Stimulated activated CD4-positive, alpha-beta T cell treated with anti-CD3 and anti-CD28 coated beads, Interleukin-12 subunit alpha, Interleukin-12 subunit beta, amount 100 ng/mL, for 48 hours (primary cell): ENCODE measurements around the gene NAB2.

Source experiments
- DNase-seq, 3 donors: peaks; one replicate each; pipeline ENCODE4 v3.0.0-alpha.2; 2020; ENCODE audit warnings: low read depth in 2 of 3, low spot score in 1 of 3

Gene NAB2

DNA sequence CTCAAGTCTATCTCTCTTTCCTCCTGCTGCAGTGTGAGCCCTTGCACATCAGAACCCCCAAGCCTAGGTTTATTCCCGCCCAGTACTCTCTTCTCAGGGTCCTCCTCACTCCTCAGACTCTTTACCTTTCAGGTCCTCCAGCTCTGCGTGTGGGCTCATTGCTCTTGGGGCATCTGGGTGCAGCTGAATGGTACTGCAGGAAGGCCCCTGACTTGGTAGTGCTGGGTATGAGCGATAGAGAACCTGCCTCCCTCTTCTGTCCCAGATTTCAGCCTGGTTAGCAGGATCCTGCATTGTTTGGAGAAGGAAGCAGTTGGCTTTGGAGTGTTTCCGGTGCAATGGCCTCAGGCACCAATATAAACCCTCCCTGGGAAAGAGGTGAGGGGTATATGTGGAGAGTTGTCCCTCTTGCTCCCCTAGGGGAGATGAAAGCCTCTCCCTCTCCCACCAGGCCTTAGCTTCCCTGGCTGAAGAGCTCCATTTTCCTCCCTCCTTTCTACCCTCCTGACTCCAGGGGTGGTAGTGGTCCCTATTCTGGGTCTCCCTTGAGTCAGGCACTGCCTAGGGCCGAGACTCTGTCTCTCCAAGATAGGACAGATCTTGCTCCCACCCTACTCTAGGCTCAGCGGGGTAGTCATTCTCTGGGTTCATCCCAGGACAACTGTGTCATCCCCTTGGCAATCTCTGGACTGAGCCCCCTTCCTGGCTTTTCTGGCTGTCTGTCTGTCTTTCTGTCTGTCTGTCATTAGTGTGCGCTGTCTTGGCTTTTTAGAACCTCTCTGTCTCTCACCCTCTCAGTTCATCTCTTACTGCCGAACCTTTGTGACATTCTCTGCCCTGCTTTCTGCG lies 43.2 kb downstream of the NAB2 start:
- no peak for DNase-seq

DNA sequence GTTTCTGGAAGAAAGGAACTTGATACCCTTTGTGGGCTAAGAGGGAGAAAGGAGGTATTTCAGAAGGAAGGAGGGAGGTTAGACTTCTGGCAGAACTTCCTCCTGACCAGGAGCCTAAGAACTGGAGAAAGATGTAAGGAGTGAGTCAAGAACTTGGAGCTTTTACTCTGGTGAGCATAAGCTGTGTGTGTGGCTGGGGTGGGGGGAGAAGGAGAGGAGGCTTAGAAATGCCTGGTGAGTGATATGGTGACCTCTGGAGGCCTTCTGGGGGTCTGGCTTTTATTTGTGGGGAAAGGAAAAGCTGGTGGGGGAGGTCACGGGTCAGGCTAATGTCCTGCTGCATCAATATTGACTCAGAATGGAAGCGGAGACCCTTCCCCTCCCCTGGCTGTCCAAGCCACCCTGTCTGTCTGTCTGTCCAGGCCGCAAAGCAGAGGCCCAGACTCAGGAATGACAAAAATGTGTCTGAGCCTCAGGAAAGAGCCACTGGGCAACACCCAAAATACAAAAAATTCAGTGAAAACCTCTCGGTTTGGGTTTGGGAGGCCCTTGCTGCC lies 44.2 kb downstream of the NAB2 start:
- no peak for DNase-seq

DNA sequence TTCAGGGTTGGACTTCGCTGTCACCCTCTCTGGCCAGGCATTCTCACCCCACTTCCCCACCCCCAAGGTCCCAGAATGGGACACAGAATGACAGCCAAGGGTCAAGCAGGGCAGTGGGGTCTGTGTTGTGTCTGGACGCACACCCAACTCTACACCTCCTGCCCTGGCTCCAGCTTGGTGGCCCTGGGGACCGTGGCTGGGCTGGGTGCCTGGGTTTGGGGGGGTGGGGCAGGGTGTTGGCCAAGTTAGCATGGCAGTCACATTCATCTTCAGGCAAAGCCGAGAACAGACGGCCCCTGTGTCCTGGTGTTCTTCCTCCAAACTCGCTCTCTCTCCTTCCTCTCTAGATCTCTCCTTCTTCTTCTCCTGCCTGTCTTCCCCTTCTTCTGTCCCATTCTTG lies 45.0 kb downstream of the NAB2 start:
- no peak for DNase-seq

- DNase-seq = no peak
Observed at GRCh38 chr12:57134949-57135348, 46.0 kb downstream of the NAB2 start.

- DNase-seq = no peak
Observed at GRCh38 chr12:57135527-57136326, 46.8 kb downstream of the NAB2 start.

GRCh38 chr12:57138526-57139272 lies 49.8 kb downstream of the NAB2 start:
- no peak for DNase-seq

GRCh38 chr12:57139796-57140649 lies 51.1 kb downstream of the NAB2 start:
- no peak for DNase-seq

DNA sequence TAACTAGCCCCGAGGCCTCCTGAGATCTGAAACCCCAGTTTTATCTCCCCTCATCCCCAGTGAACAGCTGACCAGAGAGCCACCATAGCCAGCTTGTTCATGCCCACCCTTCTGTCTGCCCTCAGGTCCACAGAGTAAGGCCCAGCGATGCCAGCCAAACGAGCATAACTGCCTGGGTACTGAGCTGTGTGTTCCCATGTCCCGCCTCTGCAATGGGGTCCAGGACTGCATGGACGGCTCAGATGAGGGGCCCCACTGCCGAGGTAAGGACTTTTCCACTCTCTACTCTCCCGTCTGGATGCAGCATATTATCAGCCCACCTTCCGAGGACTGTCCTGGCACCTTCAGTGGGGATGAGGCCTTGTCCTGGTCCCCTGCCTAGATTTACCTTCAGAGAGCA lies 52.3 kb downstream of the NAB2 start:
- no peak for DNase-seq

GRCh38 chr12:57142121-57142520 lies 53.2 kb downstream of the NAB2 start:
- DNase-seq = no peak

DNA sequence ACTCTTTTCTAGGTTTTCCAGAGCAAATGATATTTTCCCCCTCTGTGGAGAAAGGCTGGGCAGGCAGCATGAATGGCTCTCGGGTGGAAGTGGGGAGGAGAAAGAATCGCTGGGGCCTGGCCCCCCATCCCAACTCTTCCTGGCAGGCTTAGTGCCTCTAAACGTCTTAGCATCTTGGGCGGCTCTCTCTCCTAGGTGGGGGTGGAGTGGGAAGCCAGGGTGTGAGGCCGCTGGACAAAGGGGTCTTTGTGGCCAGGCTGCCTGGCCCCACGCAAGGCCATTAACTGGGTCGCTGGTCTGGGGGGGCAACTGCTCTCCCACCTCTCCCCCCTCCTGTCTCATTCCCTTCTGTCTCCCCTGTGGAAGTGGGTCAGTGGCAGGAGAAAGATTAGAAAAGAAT lies 53.8 kb downstream of the NAB2 start:
- DNase-seq = no peak

GRCh38 chr12:57143454-57143853 lies 54.5 kb downstream of the NAB2 start:
- no peak for DNase-seq
